ENCODE results near the gene OCA2.
"Not testable (repeated sequence)": the region's sequence is repeated elsewhere in the genome, so short reads cannot be mapped to it uniquely, and the experiment has no call there.

OCA2 gene

GRCh38 chr15:28002136-28002861, 96.8 kb downstream of the OCA2 start:
- DNase-seq (ENCODE audit: low read depth): no peak

DNA sequence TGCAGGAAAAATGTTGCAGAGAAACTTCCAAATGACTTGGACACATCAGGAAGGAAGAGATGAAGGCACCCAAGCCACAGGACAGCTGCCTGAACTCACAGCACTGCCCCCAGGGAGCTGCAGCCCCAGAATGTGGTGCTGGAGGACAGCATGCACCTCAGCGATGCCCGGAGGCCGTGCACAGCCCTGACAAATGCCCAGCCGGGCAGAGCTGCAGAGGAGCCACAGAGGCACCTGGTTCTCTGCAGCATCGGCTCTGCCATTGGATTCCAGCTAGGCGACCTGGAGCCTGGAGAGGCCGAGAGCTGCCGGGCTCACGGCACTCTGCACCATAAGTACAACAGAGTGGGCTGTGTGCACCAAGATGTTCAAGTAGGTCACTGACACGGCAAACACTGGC, 97.5 kb downstream of the OCA2 start:
- DNase-seq (ENCODE audit: low read depth): no peak

DNA sequence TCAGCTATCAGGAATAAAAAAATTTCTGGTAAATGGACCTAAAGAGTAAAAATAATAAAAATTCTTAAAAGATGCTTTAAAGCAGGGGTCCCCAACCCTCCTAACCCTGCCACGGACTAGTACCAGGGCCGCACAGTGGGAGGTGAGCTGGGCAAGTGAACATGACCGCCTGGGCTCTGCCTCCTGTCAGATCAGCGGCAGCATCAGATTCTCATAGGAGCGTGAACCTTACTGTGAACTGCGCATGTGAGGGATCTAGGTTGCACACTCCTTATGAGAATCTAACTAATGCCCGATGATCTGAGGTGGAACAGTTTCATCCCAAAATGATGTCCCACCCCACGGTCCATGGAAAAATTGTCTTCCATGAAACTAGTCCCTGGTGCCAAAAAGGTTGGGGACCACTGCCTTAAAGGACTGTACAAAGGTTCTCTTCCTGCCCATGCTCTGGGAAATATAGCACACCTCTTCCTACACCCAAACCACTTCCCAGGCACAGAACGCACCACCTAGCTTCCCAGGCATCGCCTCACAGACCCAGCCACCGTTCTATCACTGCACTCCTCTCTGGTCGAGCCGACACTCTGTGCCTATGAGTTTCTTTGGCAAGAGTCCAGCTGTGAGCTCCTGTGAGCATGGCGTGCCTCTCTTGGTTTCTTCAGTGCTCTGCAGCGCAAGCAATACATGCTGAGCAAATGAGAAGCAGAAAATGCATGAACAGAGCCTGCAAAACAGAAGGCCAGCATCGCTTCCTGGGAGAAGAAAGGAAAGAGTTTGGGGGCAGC, 104.9 kb downstream of the OCA2 start:
- no peak for DNase-seq (ENCODE audit: low read depth)

- no peak for DNase-seq (ENCODE audit: low read depth)
Measured at GRCh38 chr15:27993544-27993943, 105.6 kb downstream of the OCA2 start.

- DNase-seq (ENCODE audit: low read depth): no peak
Measured at GRCh38 chr15:27990521-27991515, 108.3 kb downstream of the OCA2 start.

- no peak for DNase-seq (ENCODE audit: low read depth)
Measured at GRCh38 chr15:27989838-27990237, 109.3 kb downstream of the OCA2 start.

DNA sequence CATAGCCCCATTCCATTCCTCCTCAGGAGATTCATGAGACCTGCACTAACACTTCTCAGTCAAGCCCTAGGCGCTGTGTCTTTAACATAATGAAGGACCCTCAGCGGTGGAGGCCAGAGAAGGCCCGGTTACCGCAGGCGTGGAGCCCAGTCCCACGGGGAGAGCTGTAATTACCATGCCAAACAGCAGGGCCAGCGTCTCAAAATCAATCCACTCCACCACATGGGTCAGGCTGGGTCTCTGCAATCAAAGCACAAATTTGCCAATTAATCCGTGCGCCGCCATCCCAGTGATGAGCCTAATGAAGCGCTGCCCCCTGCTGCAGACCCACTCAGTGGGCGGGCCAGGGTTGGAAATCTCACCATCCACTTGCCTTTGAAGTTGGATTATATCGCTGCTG, 109.7 kb downstream of the OCA2 start:
- no peak for DNase-seq (ENCODE audit: low read depth)

GRCh38 chr15:27985099-27985498, 114.0 kb downstream of the OCA2 start:
- DNase-seq (ENCODE audit: low read depth): no peak

DNA sequence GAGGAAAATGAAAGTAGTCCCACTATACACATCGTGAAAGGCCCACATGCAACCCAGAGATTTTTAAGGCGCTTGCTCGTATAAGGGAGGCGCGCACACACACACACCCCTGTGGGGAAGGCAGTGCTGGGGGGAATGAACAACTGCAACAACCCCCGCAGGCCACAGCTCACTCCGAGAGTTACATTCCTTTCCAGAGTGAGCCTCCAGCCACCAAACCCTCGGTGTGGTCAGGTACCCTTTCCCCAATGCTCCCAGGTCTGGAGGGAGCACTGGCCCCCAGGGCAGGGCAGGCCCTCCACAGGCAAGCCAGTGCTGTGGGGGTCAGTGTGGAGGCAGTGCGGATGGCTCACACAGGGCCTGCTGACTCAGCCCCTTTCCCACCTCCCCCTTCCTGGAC, 115.6 kb downstream of the OCA2 start:
- DNase-seq (ENCODE audit: low read depth): no peak

DNA sequence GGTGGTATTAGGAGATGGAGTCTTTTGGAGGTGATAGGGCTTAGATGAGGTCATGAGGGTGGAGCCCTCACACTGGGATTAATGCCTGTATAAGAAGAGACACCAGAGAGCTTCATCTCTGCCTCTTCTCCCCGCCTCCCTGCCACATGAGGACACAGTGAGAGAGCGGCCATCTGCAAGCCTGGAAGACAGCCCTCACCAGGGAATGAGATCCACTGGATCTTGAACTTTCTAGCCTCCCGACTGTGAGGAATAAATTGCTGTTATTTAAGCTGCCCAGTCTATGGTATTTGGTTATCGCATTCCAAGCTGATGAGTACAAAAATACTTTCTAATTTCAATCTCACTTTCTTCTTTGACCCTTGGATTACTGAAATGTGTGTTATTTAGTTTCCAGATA, 121.4 kb downstream of the OCA2 start:
- DNase-seq (ENCODE audit: low read depth): no peak

GRCh38 chr15:27973886-27974285, 125.2 kb downstream of the OCA2 start:
- no peak for DNase-seq (ENCODE audit: low read depth)

GRCh38 chr15:27970661-27971392, 128.3 kb downstream of the OCA2 start:
- no peak for DNase-seq (ENCODE audit: low read depth)

DNA sequence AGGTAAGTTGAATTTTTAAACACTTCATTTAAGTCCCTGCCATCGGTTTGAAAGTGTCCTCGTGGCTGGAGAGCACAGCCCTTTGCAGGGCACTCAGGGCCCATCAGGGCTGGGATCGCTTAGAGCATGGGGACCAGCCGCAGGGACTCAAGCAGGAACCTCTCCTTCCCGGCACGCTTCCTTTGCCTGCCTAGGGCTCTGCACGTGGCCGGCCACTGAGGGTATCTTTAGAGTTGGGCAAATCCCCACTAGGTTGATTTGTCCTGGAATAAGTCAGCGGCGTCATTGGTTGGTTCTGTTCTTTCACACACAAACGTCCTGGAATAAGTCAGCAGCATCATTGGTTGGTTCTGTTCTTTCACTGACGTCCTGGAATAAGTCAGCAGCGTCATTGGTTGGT, 131.6 kb downstream of the OCA2 start:
- DNase-seq (ENCODE audit: low read depth): no peak

DNA sequence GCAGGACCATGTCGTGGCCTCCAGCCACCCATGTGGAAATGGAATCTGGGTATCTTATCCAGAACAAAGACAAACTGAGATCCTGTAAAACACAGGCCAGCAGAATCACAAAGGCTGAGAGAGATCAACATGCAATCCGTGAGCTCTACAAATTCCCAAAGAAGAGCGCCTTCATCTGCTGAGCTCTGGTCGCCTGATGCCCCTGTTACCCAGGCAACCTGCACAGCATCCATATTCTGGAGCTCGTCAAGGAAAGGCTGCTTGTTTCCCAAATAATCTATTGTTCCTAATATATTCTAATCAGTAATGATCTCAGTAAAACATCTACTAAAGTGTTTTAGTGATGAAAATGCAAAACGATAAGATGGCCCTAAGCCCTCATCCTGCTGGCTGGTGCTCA, 133.6 kb downstream of the OCA2 start:
- DNase-seq (ENCODE audit: low read depth): no peak

GRCh38 chr15:27961801-27962200, 137.3 kb downstream of the OCA2 start:
- DNase-seq (ENCODE audit: low read depth): no peak

GRCh38 chr15:27958911-27959578, 140.1 kb downstream of the OCA2 start:
- no peak for DNase-seq (ENCODE audit: low read depth)

GRCh38 chr15:27956285-27956684, 142.8 kb downstream of the OCA2 start:
- DNase-seq (ENCODE audit: low read depth): no peak

DNA sequence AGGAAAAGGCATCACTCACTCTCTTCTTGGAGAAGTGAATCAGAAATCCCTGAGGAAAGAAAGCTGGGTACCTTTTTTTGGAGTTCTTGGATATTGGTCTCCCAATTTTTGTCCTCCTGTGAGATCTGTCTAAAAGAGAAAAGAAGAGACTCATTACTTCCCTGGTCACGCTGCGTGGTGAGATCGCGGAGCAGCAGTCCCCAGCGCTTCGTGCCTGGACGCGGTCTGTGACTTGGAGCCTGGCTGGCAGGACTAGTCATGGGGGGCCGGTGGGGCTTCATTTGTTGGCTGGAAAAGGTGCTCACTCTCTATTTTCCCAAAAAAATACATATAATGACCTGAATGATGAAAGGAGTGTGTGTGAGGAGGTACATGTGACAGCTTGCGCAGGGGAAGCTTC, 144.0 kb downstream of the OCA2 start:
- no peak for DNase-seq (ENCODE audit: low read depth)

DNA sequence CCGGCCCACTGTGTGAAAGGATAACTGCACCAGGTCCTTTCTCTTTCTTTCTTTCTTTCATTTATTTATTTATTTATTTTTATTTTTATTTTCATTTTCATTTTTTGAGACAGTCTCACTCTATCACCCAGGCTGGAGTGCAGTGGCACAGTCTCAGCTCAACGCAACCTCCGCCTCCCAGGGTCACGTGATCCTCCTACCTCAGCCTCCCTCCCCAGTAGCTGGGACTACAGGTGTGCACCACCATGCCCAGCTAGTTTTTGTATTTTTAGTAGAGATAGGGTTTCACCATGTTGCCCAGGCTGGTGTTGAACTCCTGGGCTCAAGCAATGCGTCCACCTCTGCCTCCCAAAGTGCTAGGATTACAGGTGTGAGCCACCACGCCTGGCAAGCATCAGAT, 146.5 kb downstream of the OCA2 start:
- not testable (repeated sequence) for DNase-seq (ENCODE audit: low read depth)

DNA sequence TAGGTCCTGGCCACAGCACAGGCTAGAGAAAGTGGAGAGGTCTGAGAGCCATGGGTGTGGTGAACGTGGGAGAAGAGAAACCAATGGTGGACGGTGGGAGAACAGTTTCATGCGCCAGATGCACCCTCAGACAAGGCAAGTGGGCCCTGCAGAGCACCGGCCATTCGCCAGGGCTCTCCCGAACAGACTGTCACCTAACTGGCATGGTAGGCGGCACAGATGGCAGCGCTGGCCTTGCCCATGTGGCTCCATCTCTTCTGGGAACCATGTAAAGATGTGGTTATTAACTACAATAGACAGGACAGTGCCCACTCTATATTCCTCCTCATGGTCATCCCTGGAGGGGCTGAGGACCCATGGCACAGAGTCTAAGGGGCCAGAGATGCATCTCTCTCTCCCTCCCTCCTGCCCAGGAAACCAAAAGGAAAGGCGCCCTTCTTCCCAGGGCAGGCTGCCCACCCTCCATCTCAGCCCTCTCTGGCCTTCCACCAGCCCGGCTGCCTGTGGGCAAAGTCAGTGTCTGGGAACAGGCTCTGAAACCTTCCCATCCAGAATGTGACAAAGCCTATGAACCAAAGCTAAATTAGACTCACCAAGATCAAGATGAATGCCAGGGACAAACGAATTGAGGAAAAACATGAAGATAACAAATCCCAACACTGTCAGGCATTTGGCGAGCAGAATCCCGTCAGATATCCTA, 147.8 kb downstream of the OCA2 start:
- DNase-seq (ENCODE audit: low read depth): no peak

DNA sequence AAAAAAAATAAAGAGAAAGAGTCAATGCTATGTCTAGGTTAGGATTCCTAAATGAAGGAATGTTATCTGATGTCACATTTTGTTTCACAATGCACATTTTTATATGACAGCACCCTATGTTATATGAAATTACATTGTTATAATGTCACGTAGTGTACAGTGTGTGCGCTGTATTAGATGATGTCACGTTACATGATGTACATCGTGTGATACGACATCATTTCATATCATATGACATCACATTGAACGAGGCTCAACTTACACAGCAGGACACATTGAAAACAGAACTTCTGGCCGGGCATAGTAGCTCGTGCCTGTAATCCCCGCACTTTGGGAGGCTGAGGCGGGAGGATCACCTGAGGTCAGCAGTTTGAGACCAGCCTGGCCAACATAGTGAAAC, 150.0 kb downstream of the OCA2 start:
- DNase-seq (ENCODE audit: low read depth): no peak

All from HS-27A (cell line).